NB4 (cell line): ENCODE measurements around the gene SOCS2.

Experiments used
- DNase-seq: peaks from one replicate; pipeline ENCODE4 v3.0.0; 2010; ENCODE audit warnings: low read depth
- H3K4me3 ChIP-seq: one replicate; pipeline ENCODE4 v1.5.1; 2011; ENCODE audit warnings: mild to moderate bottlenecking, low read depth, low read length, moderate library complexity
- CTCF ChIP-seq: IDR thresholded peaks from one replicate; pipeline ENCODE4 v1.5.1; 2012; ENCODE audit warnings: low read depth, low read length
- MAX ChIP-seq: IDR thresholded peaks from 2 replicates; pipeline ENCODE4 v1.6.1; 2011; ENCODE audit warnings: low read depth, low read length
- MYC ChIP-seq: IDR thresholded peaks from 2 replicates; pipeline ENCODE4 v1.6.1; 2011; ENCODE audit warnings: low read depth, low read length
- POLR2A ChIP-seq: IDR thresholded peaks from 2 replicates; pipeline ENCODE4 v1.6.1; 2011; ENCODE audit warnings: mild to moderate bottlenecking; ENCODE audit not compliant: insufficient read length; ENCODE audit errors: extremely low read depth

The SOCS2 gene

GRCh38 chr12:93536111-93536765 is 36.2 kb upstream of the SOCS2 start:
- TF ChIP-seq CTCF, result no peak
- no peak for TF ChIP-seq MAX
- no peak for TF ChIP-seq MYC
- TF ChIP-seq POLR2A, result no peak
- no peak overlapping the region for H3K4me3 ChIP-seq
- no peak for DNase-seq

- no peak for DNase-seq
Observed at GRCh38 chr12:93536766-93537488, 35.5 kb upstream of the SOCS2 start.

GRCh38 chr12:93537769-93538168 is 34.7 kb upstream of the SOCS2 start:
- H3K4me3 ChIP-seq, result no peak overlapping the region
- TF ChIP-seq CTCF (peak; percentile 27), MAX (no peak)
- DNase-seq, result no peak

More at GRCh38 chr12:93536766-93537488, 35.5 kb upstream of the SOCS2 start:
- no peak for TF ChIP-seq MYC
- no peak for TF ChIP-seq POLR2A
- no peak for TF ChIP-seq MAX
- no peak for TF ChIP-seq CTCF
- H3K4me3 ChIP-seq, result no peak overlapping the region

GRCh38 chr12:93539821-93540220 is 32.7 kb upstream of the SOCS2 start:
- H3K4me3 ChIP-seq, result no peak overlapping the region
- TF ChIP-seq MAX (no peak), MYC (no peak), CTCF (no peak), POLR2A (no peak)
- no peak for DNase-seq

GRCh38 chr12:93540466-93540865 is 32.0 kb upstream of the SOCS2 start:
- DNase-seq, result no peak
- no peak for TF ChIP-seq POLR2A
- no peak for TF ChIP-seq MAX
- TF ChIP-seq MYC, result no peak
- no peak for TF ChIP-seq CTCF
- no peak overlapping the region for H3K4me3 ChIP-seq
